GM12892 (cell line): ENCODE results near the gene PEAK1.
A peak's percentile ranks its signal among the peaks of the same experiment; 100 is the strongest.

Source experiments
- DNase-seq: peaks from one replicate; pipeline ENCODE4 v3.0.0; 2011; ENCODE audit not compliant: insufficient read length
- FAIRE-seq: peaks from 2 replicates; lab custom pipeline; 2011; peaks lifted over from hg19 to GRCh38; lab: Jason Lieb, UNC
- POLR2A ChIP-seq: IDR thresholded peaks from 2 replicates; pipeline ENCODE4 v1.6.1; 2011; ENCODE audit warnings: low read depth, low read length, control low read depth
- POLR2AphosphoS5 ChIP-seq: IDR thresholded peaks from 2 replicates; pipeline ENCODE4 v1.6.1; 2011; ENCODE audit warnings: low read depth, low read length, control low read depth
- TAF1 ChIP-seq: IDR thresholded peaks from 2 replicates; pipeline ENCODE4 v1.6.1; 2011; ENCODE audit warnings: low read depth, mild to moderate bottlenecking, control low read depth, low read length, borderline replicate concordance

The PEAK1 gene

DNA sequence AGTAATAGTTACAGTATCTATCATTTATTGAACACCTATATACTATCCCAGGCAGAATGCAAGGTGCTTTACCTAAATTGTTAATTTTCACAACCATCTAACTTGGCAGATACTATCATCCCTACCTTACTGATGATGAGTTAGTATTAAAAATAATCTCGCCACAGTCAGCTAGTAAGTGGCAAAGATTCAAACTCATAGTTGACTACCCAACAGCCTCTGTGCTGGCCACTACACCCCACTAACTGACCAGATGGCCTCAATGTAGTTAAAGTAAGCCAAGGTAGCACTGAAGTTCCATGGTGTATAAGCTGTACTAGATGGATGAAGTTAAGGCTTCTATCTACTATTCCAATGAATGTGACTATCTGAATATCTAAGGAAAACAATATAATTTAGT, 44.8 kb downstream of the PEAK1 start:
- no peak for DNase-seq
- FAIRE-seq: peak; percentile 63
- no peak for TF ChIP-seq POLR2A
- TF ChIP-seq POLR2AphosphoS5: no peak
- TF ChIP-seq TAF1: no peak

GRCh38 chr15:77373441-77373840, 46.5 kb downstream of the PEAK1 start:
- TF ChIP-seq POLR2AphosphoS5: no peak
- TF ChIP-seq POLR2A: no peak
- no peak for TF ChIP-seq TAF1
- no peak for FAIRE-seq
- no peak for DNase-seq

- FAIRE-seq: peak; percentile 21
These were observed 47.9 kb downstream of the PEAK1 start for GRCh38 chr15:77371850-77372563.

DNA sequence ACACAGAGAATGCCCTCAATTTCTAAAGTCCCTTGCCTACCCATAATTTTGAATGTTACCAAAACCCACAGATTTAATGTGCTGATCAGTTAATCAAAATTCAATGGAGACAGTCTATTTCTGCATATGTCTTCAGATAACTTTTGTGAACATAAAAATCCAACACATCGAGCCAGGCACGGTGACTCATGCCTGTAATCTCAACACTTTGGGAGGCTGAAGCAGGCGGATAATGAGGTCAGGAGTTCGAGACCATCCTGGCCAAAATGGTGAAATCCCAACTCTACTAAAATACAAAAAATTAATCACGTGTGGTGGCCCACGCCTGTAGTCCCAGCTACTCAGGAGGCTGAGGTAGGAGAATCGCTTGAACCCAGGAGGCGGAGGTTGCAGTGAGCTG, 49.3 kb downstream of the PEAK1 start:
- FAIRE-seq (no peak), DNase-seq (no peak)
- TF ChIP-seq TAF1: no peak
- no peak for TF ChIP-seq POLR2A
- TF ChIP-seq POLR2AphosphoS5: no peak

More at GRCh38 chr15:77371850-77372563, 47.9 kb downstream of the PEAK1 start:
- no peak for TF ChIP-seq TAF1
- no peak for TF ChIP-seq POLR2A
- TF ChIP-seq POLR2AphosphoS5: no peak
- no peak for DNase-seq

DNA sequence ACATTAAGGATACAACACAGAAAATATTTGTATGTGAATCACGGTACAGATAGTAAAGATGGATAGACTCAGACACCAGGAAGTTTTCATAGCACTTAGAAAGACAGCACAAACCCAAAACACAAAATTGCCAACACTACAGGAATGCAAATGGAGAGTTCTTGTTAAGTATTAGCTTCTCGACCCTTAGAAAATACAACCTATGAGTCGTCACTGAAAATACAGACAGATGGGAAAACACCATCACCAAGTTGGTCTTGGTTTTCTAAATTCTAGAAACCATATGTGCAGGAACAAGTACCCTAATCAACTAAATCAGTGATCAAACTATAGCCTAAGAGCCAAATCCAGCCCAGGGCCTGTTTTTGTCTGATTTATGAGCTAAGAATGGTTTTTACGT, 50.7 kb downstream of the PEAK1 start:
- DNase-seq (no peak), FAIRE-seq (peak; percentile 51)
- TF ChIP-seq POLR2AphosphoS5 (no peak), POLR2A (no peak), TAF1 (no peak)

DNA sequence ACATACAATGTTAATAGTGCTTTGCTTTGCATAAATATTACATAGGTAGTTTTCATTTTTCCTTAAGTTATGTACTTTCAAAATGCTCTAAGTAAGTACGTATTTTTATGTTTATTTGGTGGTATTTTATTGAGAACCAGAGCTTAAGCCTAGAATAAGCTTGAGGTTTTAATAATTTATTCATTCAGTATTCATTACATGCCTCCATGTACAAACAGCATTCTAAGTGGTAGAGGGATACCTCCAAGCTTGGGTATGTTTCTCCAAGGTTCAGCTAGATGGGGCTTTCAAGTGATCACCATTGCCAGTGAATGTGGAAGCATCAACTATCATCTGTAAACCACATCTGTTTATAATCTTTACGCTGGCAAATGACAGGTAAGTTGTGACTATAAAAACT, 52.3 kb downstream of the PEAK1 start:
- FAIRE-seq (no peak), DNase-seq (no peak)
- no peak for TF ChIP-seq POLR2A

- FAIRE-seq (no peak), DNase-seq (no peak)
- no peak for TF ChIP-seq TAF1
- TF ChIP-seq POLR2A: no peak
- TF ChIP-seq POLR2AphosphoS5: no peak
These were observed 58.4 kb downstream of the PEAK1 start for GRCh38 chr15:77361456-77361855.

GRCh38 chr15:77358545-77359240, 61.2 kb downstream of the PEAK1 start:
- FAIRE-seq (no peak), DNase-seq (no peak)
- TF ChIP-seq TAF1 (no peak), POLR2AphosphoS5 (no peak), POLR2A (no peak)

- no peak for TF ChIP-seq POLR2A
- no peak for TF ChIP-seq TAF1
- TF ChIP-seq POLR2AphosphoS5: no peak
- DNase-seq (no peak), FAIRE-seq (no peak)
These were observed 63.6 kb downstream of the PEAK1 start for GRCh38 chr15:77356305-77356704.

GRCh38 chr15:77355321-77355720, 64.6 kb downstream of the PEAK1 start:
- no peak for TF ChIP-seq TAF1
- no peak for TF ChIP-seq POLR2AphosphoS5
- no peak for TF ChIP-seq POLR2A
- DNase-seq (no peak), FAIRE-seq (no peak)

DNA sequence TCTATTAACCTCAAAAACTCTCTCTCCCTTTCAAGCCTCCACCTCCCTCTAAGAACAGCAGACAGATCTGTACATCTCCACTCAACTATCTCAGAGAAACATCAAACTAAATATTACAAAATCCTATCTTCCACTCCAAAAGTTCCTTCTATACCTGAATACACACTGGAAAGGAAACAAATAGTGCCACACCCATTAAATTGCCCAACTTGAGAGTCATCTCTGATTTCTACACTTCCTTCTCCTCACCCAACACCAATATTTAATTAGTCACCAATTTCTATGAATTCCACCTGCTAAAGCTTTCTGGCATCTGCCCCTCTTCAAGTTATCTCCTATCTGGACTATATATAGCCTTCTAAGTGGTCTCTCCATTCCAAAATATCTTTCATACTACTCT, 65.8 kb downstream of the PEAK1 start:
- TF ChIP-seq POLR2A: no peak
- TF ChIP-seq POLR2AphosphoS5: no peak
- TF ChIP-seq TAF1: no peak
- DNase-seq: no peak
- no peak for FAIRE-seq

- FAIRE-seq: no peak
These were observed 67.0 kb downstream of the PEAK1 start for GRCh38 chr15:77352887-77353286.

More at GRCh38 chr15:77352887-77353286, 67.0 kb downstream of the PEAK1 start:
- TF ChIP-seq TAF1 (no peak), POLR2A (no peak)
- no peak for DNase-seq
